GM19023 (cell line): ENCODE measurements around the gene GCLC.
A peak's percentile ranks its signal among the peaks of the same experiment; 100 is the strongest.
"Not testable (repeated sequence)": the region's sequence is repeated elsewhere in the genome, so short reads cannot be mapped to it uniquely, and the experiment has no call there.

Source experiments
- ATAC-seq: cut with Tn5 transposase; IDR thresholded peaks from one replicate; pipeline ENCODE4 v1.9.1; 2021; ENCODE audit warnings: mild to moderate bottlenecking, moderate library complexity; ENCODE audit not compliant: unreplicated experiment

GCLC gene

DNA sequence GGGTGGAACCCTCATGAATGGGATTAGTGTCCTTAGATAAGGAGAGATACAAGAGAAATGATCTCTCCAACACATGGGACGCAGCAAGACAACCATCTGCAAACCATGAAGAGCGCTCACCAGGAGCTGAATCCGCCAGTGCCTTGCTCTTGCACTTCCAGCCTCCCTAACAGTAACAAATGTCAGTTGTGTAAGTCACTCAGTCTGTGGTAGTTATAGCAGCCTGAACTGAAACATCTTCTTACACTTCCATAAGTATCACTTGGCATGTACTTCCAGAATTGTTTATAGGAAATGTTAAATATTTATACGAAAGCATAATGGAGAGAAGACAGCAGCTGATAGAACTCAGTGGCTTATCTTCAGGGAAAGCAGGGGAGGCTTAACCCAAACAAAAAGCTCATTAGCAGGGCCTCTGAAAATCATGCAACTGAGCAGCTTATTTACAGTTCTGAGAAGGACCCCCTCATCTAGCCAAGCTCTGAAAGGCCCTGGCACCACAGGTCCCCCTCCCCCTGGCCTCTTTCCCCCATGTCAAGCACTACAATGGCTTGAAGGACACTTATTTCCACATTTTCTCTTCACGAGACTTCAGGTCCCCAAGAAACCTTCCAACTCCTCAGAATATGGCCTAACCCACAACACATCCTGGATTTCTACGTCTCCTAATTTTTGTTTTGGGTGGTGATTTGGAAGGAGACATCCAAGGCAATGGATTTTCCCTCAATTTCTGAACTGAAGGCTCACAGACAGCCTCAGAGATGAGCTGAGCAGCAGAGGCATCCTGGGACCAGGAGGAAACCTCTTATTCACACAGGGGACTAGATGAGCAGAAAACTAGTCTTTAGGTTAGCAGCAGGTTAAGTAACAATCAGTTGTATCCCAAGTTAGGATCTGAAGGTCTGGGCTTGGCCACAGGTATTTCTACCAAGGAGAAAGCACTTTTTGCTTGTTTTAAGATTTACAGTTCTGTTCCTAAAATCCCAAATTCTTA, 49.1 kb downstream of the GCLC start:
- no peak for ATAC-seq

DNA sequence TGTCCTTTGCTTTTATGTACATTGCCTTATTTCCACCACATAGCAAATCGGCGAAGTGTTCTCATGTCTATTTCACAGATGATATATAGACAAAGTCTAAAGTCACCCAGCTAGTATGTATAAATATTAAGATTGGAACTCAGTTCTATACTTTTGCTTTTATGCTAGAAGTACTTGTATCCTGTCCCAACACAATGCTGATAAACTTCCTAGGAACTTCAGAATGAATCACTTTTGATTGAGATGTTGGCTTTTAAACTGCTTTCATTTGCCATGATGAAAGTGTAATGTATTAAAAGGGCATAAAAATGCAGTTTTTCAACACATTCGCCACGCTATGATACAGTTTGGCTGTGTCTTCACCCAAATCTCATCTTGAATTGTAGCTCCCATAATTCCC, 50.8 kb downstream of the GCLC start:
- no peak for ATAC-seq

DNA sequence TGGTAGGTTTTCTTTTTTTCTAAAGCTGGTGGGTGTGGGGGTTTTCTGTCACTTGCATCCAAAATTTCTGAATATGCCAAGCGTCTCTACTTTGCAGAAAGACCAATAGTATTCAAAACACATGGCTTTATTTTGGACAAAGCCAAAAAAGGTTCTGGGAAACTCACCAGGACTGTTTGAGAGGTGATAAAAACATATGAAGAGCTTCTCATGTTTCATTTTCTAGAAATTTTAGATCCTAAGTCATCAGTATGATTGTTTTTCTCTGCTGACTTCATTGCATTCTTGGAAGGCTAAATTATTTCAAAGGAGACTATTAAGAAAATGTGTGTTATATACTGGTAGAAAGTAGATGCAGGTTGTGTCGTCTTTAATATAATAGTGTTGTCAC, 51.3 kb downstream of the GCLC start:
- no peak for ATAC-seq

DNA sequence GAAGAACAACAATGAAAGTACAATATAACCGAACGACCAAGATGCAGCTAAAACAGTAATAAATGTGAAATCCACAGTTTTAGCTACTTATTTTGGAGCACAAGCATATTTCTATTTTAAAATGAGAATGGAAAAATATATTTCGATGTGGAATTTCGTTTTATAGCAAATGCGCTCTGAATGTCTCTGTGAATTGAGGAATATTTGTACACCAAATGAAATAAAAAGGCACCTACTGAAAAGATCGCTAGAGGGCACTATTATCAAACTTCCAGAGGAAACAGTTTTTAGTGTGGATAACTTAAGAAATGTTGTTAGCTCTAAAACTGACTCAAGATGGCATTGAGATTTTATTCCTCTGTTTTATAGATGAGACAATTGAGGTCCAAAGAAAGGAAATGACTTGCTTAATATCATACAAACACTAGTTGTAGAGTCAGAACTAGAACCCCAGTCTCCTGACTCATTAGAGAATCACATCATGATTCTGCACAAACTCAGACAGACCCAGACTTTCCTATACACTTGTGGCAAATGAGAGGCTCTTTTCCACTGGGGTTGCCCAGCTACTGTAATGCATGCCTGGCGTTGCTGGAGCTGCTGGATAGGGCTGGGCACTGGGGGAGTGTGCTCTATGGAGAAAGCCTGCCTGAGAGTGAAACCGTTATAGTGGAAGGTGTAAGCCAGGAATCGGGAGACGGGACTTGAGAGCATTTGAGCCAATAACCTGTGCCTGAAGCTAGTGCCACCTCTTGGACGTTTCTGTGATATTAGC, 51.9 kb downstream of the GCLC start:
- no peak for ATAC-seq

DNA sequence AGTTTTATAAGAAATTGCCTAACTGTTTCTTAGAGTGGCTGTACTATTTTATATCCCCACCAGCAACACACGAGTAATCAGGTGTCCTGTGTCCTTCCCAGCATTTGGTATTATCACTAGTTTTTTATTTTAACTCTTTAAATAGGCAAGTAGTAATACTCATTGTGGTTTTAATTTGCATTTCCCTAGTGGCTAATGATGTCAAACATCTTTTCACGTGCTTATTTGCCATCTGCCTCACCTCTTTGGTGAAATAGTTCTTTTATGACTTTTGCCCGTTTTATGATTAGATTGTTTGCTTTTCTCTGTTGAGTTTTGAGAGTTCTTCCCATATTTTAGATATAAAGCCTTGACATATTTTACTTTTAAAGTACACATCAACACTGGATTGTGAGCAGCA, 57.8 kb downstream of the GCLC start:
- ATAC-seq = no peak

DNA sequence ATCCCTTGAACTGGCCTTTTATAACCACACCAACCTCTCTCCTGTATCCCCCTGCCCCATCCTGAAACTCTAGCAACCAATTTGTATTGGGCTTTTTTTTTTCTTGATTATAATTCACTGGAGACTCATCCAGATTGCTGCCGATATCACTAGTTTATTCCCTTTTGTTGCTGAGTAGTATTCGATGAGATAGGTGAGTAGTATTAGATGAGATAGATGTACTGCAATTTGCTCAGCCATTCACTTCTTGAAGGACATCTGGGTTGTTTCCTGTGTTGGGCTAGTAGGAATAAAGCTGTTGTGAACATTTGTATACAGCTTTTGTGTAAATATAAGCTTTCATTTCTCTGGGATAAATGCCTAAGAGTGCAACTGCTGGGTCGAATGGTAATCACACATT, 58.2 kb downstream of the GCLC start:
- ATAC-seq = no peak

DNA sequence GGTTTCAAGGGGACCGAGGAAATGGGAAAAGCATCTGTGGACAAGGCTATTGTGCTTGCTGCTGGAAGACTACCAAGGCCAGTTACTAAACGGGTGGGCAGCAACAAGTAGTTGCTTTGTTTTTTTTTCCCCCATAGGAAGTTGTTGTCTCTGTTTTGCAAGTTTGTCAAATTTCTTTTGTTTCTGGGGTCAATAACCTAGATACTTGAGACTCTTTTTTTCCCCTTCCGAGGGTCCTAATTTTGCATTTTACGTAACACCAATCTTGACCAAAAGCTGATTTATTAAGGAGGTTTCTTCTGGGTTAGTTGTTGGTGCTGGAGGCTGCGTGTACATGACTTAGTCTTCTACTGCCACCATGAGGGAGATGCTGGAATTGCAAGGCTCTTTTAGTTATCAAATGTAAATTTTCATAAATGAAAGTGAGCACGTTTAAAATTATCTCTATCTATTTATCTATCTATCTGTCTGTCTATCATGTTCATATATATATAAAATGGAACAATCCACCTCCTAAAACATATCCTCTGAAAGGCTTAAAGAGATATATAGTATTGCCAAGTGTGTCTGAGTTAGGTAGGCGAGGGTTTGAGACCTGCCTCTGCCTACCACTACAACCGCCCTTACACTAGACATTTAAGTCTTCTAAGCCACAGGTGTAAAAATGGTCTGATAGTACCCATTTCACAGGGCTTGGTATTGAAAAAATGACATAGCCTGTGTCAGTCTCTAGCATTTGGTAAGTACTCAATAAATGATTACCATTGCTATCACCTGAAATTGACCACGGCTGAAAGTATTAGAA, 60.2 kb downstream of the GCLC start:
- no peak for ATAC-seq

DNA sequence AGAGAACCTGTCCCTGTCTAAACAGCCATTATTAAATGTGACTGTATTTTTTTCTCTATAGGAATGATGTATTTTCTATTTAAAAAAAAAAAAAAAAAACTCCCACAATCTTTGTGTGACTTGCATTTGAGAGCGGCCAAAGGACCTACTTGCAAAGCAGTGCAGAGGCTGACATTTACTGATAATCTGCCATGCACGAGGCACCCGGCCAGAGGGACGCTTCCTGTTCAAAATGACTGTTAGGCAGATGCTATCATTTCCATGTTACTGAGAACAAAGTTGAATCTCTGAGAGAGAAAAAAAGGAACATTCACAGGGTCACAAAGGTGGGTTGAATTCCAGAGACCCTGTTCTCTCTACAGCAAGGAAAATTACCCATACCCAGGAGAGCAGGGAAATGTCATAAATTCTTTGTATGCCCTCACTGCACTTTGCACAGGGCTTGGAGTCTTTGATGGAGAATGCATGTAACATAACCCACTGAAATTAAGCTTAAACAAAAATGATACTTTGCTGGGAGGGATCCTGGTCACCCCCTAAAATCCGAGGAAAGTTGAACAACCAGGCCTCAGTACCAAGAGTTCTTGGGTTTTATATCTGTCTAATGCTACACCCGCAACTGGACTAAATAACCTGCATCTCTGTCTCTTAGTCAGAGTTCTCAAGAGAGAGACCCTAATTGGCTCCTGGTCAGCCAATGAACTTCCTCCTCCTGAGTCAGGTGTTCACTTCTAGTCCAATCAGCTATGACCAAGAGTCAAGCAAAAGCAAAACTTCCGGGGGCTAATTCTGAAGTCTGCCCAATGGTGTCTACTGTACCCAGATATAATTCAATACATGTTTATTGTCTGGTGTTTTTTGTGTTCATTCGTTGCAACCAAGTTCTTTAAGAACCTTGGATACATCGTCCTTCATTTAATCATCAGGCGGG, 61.2 kb downstream of the GCLC start:
- no peak for ATAC-seq

DNA sequence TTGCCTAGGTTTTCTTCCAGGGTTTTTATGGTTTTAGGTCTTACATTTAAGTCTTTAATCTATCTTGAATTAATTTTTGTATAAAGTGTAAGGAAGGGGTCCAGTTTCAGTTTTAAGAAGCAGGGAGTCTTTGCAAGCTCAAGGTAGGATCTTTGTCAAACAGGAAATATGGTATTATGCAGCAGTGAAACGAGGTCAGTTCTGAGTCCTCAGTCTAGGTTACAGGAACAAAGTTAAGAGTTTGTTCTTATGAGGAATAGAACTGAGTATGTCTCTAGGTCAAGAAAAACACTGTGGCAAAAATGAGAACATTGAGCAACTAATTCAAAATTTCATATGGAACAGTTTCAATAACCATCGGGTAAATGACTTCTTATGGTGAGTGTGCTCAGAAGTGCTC, 63.6 kb downstream of the GCLC start:
- ATAC-seq = no peak

DNA sequence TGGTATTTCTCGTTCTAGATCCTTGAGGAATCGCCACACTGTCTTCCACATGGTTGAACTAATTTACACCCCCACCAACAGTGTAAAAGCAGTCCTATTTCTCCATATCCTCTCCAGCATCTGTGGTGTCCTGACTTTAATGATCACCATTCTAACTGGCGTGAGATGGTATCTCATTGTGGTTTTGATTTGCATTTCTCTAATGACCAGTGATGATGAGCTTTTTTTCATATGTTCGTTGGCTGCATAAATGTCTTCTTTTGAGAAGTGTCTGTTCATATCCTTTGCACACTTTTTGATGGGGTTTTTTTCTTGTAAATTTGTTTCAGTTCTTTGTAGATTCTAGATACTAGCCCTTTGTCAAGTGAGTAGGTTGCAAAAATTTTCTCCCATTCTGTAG, 64.1 kb downstream of the GCLC start:
- not testable (repeated sequence) for ATAC-seq

DNA sequence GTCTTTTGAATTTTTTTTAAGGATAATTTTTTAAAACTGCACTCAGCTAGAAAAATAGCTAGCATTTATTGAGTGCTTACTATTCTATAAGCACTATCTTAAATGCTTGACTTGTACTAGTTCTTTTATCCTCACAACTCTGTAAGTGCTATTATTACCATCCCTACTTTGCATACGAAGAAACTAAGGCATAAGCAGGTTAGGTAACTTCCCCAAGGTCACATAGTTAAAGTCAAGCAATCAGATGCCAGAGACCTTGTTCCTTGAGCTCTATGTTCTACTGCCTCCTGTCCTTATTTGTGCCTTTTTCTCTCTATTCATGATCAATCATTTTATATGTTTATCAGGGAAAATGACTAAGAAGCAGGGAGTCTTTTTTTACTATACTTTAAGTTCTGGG, 65.0 kb downstream of the GCLC start:
- no peak for ATAC-seq

DNA sequence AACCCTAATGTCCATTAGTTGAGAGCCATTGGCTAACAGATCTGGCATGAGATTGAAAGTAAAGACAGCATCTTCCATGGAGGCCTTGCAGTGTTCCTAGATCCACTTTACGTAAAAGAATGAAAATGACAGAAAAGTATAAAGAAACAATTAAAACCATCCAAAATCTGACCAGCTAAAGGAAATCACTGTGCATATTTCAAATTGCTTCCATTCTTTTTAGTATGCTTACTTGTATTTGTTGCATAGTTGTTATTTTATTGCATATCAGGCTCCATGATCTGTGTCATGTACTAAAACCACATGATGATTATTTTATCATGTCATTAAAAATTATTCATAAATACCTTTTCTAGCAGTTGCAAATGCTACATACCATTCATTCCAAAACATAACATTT, 67.9 kb downstream of the GCLC start:
- no peak for ATAC-seq

DNA sequence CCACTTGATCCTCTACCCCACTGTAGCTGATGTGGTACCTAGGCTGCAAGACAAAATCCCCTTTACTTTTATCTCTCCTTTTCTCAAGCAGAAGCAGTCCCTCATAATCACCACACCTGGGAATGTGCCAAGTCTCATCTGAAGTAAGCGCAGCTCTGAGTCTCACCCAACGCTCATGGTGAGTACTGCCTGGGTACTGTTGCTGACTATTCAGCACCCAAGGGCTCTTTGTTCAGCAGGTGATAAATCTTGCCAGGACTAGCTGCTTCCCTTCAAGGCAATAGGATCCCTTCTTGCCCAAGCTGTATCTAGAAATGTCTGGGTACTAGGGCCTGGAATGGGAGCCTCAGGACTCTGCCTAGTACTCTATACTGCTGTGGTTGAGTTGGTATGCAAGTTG, 70.9 kb downstream of the GCLC start:
- no peak for ATAC-seq

DNA sequence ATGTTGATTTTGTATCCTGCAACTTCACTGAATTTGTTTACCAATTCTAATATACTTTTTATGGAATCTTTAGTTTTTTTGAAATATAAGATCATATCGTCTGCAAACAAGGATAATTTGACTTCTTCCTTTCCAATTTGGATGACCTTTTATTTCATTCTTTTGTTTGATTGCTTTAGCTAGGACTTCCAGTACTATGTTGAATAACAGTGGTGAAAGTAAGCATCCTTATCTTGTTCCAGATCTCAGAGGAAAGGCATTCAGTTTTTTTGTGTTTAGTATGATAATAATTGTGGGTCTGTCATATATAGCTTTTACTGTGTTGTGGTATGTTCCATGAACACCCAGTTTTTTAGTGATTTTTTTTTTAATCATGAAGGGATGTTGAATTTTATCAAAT, 75.7 kb downstream of the GCLC start:
- ATAC-seq = no peak

DNA sequence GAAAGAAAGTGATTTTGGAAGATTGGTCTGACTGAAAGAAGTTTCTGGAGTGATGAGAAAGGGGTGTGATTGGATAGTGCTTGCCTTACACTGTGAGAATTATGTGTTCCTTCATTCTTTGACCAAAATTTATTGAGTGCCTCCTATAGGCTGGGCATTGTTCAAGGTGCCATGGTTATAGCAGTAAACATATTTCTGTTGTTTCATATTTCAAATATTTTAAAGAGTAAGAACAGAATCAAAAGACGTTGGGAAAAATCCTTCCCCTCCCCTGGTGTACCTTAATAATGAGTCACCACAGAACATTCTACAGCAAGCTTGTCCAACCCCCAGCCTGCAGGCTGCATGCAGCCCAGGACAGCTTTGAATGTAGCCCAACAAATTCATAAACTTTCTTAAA, 78.6 kb downstream of the GCLC start:
- no peak for ATAC-seq

DNA sequence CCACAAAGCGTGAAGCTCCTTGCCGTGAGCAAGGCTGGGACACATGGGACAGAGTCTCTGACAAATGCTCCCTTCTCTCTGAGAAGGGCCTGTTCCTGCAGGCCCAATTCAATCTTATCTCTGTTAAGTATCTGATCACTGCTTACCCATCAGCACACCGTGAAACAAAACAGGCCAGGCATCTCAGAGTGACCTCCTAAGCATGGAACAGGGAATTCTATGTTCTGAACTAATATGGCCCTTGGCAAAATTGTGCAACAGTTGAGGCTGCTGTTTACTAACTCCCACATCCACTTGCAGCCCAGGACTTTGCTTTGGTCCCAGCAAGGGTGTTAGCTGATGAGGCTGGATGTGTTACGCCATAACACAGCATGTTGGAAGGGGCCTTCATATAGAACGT, 79.2 kb downstream of the GCLC start:
- no peak for ATAC-seq

DNA sequence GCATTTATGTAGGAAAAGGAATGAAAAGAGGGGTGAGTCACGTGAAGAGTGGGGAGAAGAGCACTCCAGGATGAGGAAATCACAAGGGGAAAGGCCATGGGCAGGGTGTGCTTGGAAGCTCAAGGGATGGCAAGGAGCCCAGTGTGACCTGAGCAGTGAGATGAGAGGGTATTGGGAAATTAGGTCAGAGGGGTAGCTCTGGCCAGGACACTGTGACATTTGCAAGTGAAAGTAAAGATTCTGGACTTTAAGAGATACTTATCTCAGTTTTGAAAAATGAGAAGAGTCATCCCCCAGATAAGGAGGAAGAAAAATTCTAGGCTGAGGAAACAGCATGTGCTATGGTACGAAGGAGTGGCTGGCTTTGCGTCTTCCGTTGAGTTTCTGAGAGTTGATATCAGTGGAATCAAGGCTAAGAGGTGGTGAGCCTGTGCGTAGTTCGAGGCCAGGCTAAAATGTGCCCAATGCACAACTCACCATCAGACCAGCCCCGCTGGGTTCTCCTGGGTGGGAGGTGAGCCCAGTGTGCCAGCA, 79.9 kb downstream of the GCLC start:
- ATAC-seq = no peak

DNA sequence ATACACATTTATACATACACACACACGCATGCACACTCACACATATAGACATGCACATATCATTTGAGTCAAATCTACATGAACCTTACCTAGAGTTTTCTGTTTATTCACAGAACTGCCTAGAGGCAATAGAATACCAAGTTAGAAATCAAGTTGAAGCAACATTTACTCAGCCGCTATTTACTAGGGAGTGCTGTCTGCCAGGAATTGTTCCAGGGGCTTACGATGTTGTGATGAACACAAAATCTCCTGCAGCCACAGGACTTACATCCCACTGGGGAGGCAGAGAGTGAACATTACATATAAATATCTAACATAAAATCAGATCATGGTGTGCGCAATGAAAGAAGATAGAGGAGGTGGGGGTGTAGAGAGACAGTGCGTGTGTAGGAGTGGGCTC, 80.4 kb downstream of the GCLC start:
- ATAC-seq = no peak

DNA sequence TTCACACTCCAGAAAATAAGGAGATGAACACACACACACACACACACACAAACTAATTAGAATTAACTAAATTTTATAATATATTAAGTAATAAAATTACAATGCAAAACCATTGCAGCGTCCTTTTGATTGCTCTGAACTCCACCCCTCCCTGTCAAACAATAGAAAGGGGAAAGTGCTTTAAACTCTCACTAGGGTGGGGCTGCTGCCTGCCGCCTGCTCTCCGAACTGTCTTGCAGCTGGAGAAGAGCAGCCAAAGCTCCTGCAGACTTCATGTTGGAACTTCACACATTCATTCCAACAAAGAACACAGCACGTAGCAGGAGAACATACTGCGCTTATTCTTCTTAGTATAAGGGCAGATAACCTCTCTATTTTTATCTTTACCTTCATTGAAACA, 83.2 kb downstream of the GCLC start:
- ATAC-seq = peak; percentile 24
